ENCODE results near the gene SEZ6L.
A peak's percentile ranks its signal among the peaks of the same experiment; 100 is the strongest.

The SEZ6L gene

DNA sequence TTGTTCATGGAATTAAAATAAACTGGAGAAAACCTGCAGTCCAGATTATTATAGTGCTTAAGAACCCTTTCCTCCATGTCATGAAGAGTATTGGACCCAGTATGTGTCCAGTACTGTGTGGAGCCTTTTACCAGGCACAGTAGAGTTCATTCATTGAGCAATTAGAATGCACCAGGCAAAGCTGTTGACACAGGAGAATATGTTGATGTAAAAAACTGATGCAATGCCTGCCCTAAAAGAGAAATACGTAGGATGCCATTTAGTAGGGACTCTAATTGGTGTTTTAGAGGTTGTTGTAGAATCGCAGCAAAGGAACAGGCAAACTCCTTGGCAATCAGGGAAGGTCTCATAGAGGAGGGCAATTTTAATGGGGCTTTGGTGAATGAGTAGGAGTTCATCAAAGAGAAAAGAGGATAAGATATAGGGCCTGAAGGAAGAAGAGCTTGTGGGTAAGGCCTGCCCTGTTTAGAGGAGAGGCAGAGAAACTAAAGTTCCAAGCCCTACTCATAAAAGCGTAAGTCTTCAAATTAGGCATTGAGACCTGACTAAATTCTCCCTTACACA lies 126.4 kb downstream of the SEZ6L start:
- DNase-seq = no peak

- DNase-seq = no peak
Measured at GRCh38 chr22:26298605-26299310, 129.5 kb downstream of the SEZ6L start.

GRCh38 chr22:26302726-26303125 lies 133.5 kb downstream of the SEZ6L start:
- no peak for DNase-seq

- no peak for DNase-seq
Measured at GRCh38 chr22:26303475-26303874, 134.2 kb downstream of the SEZ6L start.

- DNase-seq = no peak
Measured at GRCh38 chr22:26304730-26305129, 135.5 kb downstream of the SEZ6L start.

GRCh38 chr22:26308467-26308866 lies 139.2 kb downstream of the SEZ6L start:
- no peak for DNase-seq

DNA sequence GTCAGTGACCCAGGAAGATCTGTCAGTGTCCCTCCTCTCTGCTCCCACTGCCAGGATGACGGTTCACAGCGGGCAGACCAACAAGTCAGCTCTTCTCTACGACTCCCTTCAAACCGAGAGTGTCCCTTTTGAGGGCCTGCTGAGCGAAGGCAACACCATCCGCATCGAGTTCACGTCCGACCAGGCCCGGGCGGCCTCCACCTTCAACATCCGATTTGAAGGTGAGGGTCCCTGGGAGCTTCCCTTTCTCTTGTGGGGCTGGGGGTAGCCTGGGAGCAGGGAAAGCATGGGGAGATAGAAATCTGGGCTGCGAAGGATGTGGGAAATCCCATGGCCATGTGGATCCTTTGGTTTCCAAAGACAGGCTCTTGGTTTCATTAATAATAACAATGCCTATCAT lies 141.4 kb downstream of the SEZ6L start:
- DNase-seq = no peak

DNA sequence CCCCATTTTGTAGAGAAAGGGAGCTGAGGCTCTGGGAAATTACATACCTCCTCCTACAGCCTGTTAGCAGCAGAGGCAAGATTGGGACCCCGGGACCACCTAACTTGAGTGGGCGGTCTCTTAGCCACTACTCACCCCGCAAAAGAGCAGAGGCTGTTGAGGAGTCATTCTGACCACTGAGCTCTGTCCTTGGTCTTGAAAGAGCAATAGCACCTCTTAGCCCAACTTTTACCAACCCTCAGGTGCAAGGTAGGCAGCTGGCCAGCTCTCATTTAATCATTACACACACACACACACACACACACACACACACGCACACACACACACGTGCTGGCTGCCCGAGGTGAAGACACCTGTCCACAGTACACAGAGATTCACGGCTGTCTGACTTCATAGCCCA lies 144.0 kb downstream of the SEZ6L start:
- no peak for DNase-seq

- DNase-seq = no peak
Measured at GRCh38 chr22:26314171-26314570, 144.9 kb downstream of the SEZ6L start.

DNA sequence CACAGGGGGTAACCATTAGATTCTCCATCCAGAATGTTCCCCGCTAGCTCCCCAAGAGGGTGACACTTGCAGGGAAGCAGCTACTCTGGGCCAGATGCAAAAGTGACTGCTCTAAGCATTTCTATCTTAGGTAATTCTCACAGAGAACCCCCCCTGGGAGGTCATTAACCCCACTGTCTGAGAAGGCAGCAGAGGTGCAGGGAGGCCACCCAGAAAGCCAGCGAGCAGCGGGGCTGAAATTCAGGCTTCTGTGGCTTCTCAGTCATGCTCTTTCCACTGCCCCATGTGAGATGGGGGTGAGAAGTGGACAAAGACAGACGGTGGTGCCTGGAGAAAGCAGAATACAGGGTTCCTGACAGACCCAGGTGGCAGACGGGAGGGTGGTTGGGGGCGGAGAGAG lies 145.4 kb downstream of the SEZ6L start:
- no peak for DNase-seq

- DNase-seq = no peak
Measured at GRCh38 chr22:26316732-26317285, 147.5 kb downstream of the SEZ6L start.

- DNase-seq = no peak
Measured at GRCh38 chr22:26318975-26319374, 149.7 kb downstream of the SEZ6L start.

DNA sequence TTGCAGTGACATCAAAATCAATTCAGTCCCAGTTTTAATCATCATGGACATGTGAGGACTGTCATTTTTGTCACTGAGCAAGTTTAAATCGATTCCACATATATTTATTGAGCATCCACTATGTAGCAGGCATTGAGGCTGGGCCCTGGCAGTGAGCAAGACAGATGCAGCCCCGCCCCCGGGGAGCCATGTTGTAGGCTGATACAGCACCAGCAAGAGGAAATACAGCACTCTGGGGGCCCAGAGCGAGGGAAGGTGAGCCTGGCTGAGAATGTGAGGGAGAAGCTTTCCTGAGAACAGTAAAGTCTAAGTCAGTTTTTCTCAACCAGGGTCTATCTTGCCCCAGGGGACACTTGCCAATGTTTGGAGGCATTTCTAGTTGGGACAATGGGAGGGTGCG lies 151.2 kb downstream of the SEZ6L start:
- DNase-seq = no peak

DNA sequence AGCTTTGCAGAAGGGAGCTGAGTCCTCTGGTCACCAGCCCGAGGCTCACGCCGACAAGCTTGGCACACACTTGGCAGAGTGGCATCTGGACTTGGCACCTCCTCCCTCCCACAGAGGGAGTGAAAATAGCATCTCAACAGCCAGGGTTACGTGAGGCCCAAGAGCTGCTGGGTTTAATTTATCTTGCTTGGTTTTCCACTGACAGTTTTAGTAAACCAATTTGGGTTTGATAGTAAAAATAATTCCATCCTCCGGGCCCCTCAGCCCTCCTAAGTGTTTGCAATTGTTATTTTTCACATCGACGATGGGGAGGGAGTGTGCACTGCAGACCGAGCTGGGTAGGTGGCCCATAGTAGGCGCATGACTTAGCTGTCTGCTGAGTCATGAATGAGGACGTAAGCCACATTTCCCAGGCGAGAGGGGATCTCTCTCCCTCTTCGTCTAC lies 152.2 kb downstream of the SEZ6L start:
- peak in 16 of 51 donors; percentile 0 to 55 (median 14) for DNase-seq

- no peak for DNase-seq
Measured at GRCh38 chr22:26322179-26322905, 153.1 kb downstream of the SEZ6L start.

DNA sequence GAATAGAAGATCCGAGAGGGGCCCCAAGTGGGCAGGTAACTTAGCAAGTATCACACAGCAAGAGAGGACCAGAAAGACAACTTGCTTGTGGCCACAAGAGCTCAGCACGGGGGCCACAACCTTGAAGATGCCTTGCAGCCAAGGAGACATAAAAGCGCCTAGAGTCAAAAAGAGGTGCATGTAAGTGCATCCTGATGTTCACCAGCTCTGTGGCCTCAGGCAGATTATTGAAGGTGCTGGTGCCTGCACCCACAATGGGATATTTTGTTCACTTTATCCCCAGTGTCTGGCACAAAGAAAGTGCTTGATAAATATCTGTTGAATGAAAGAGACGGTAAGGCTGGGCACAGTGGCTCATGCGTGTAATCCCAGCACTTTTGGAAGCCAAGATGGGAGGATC lies 153.8 kb downstream of the SEZ6L start:
- DNase-seq = no peak

GRCh38 chr22:26324150-26324549 lies 154.9 kb downstream of the SEZ6L start:
- no peak for DNase-seq

GRCh38 chr22:26325641-26326040 lies 156.4 kb downstream of the SEZ6L start:
- DNase-seq = no peak

DNA sequence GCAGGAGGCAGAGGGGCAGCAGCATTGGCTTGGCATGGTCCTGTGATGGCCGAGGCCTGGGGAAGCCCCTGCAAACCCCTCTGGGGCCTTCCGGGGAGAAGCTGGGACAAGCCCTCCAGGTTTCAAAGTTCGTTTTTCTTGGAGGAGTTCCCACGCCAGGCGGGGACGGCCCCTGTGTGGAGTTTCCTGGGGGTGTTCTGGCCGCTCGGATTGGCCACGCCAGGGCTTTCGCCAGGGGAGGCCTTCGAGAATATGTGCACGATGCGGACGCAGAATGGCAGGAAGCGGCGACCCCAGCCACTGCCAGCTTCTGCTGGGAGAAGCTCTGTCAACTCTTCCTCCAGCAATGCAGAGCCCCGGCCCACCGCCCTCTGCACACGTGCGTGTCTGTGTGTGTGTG lies 157.5 kb downstream of the SEZ6L start:
- DNase-seq = no peak

- DNase-seq = no peak
Measured at GRCh38 chr22:26327306-26327705, 158.0 kb downstream of the SEZ6L start.

DNA sequence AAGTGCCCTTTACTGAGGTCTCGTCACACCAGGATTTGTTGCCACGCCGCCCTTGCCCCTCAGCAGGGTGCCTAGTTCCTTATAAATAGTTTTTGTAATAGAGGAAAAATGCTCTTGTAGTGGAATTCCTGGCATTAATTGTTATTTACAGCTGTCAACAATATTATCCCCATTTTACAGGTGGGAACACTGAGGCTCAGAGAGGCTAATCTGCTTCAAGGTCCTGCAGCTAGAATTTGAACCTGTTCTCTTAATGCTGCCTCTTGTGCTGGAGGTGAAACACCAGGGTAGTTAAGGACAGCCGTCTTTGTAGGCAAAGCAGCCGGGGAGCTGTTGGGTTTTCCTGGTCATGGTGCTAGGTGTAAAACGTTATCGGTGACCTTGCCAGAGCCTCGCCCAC lies 159.0 kb downstream of the SEZ6L start:
- DNase-seq = no peak

DNA sequence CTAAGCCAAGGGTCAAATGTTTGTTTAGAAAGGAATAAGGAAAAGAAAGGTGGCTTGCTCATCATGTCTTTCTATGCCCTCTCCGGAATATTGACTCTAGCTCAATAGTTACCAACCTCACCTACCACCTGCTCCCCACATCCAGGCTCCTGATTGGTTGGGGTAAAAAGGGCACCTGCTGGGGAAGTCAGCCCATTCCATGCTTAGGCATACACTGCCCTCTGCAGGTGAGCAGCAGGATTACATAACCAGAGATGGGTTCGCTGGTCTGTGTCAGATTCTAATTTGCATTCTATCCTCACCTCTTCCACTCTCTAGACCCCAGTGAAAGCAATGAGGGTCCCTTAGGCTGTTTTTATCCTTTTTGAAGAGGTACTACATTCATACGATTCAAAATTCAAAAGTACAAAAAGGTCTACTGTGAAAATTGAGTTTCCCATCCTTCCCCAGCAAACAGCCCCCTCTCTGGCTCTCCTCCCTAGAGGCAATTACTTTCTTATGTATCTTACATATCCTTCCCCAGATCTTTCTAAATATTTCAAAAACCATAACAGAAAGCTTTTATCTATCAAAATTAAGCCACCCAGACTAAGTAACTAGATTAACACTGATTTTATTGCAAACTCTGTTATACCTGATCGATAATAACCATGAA lies 161.8 kb downstream of the SEZ6L start:
- peak in 29 of 51 donors; percentile 1 to 59 (median 23) for DNase-seq
